Lower lobe of right lung (tissue), 2 donors: Measurements from ENCODE around the gene CDHR3. TPM values are rescaled to one million over a fixed set of nuclear protein-coding genes. Genes with fewer than 3 reads are reported as not detected.

ENCODE experiments used
- ATAC-seq, 2 donors: fragments of 200-7000 bp; cut with Tn5 transposase; one replicate each; pipeline ENCODE4 v1.9.1; 2020 to 2022; ENCODE audit warnings: mild to moderate bottlenecking in 2 of 2, moderate library complexity in 2 of 2
- DNase-seq: peaks from one replicate; pipeline ENCODE4 v3.0.0-alpha.2; 2020
- H3K27ac ChIP-seq: fragments of 200-600 bp; one replicate; pipeline ENCODE4 v1.8.0; 2022
- H3K27me3 ChIP-seq: fragments of 200-600 bp; one replicate; pipeline ENCODE4 v1.8.0; 2022; ENCODE audit warnings: low read depth
- H3K36me3 ChIP-seq: fragments of 200-600 bp; one replicate; pipeline ENCODE4 v1.8.0; 2022; ENCODE audit warnings: mild to moderate bottlenecking
- H3K4me1 ChIP-seq: fragments of 200-600 bp; one replicate; pipeline ENCODE4 v1.8.0; 2022
- H3K4me3 ChIP-seq: fragments of 200-600 bp; one replicate; pipeline ENCODE4 v1.8.0; 2022; ENCODE audit warnings: mild to moderate bottlenecking
- H3K9me3 ChIP-seq: fragments of 200-600 bp; one replicate; pipeline ENCODE4 v1.8.0; 2022
- CTCF ChIP-seq: fragments of 200-600 bp; IDR thresholded peaks from one replicate; pipeline ENCODE4 v1.8.0; 2022; ENCODE audit warnings: antibody characterized with exemption, mild to moderate bottlenecking
- intact Hi-C: fragments of 100-400 bp; cut with DNase I; formaldehyde crosslinking; loops from one replicate; pipeline ENCODE4 v1.11.0; 2022
- total RNA-seq: library from RNA; stranded (reverse); fragmentation: NEBNext Ultra II Directional; extraction: Animal tissue kit (Norgen Biotek cat#: 25700); gene quantifications from one replicate; pipeline ENCODE4 v1.2.1, GENCODE V29; 2021
- donor health status: DM: no; HTN: yes; CAD: no; lungs with severe emphysema.

The CDHR3 gene
- total RNA-seq, 1 donor from 2014 or later: 28.7 TPM

- DNase-seq (no peak), ATAC-seq (no peak)
- Histone ChIP-seq H3K4me3 (no peak overlapping the region), H3K27ac (no peak overlapping the region), H3K36me3 (no peaks in the 10 kb centered on the region), H3K27me3 (no peaks in the 10 kb centered on the region), H3K9me3 (no peaks in the 10 kb centered on the region), H3K4me1 (no peaks in the 10 kb centered on the region)
- intact Hi-C loops: no loop called here
- no peak for TF ChIP-seq CTCF
Observed at GRCh38 chr7:106016331-106016730, 53.3 kb downstream of the CDHR3 start.

GRCh38 chr7:106017657-106018056 is 54.6 kb downstream of the CDHR3 start:
- intact Hi-C loops: no loop called here
- ATAC-seq: no peak

GRCh38 chr7:106018566-106019469 is 55.8 kb downstream of the CDHR3 start:
- no peaks in the 10 kb centered on the region for H3K27me3 ChIP-seq
- H3K27ac ChIP-seq: no peak overlapping the region
- H3K4me3 ChIP-seq: no peak overlapping the region
- DNase-seq (no peak), ATAC-seq (no peak)
- no peaks in the 10 kb centered on the region for H3K36me3 ChIP-seq
- no peaks in the 10 kb centered on the region for H3K4me1 ChIP-seq
- intact Hi-C loops: no loop called here
- TF ChIP-seq CTCF: no peak
- H3K9me3 ChIP-seq: no peaks in the 10 kb centered on the region

More at GRCh38 chr7:106017657-106018056, 54.6 kb downstream of the CDHR3 start:
- H3K9me3 ChIP-seq: no peaks in the 10 kb centered on the region
- H3K27me3 ChIP-seq: no peaks in the 10 kb centered on the region
- no peak for DNase-seq
- H3K4me3 ChIP-seq: no peak overlapping the region
- H3K4me1 ChIP-seq: no peaks in the 10 kb centered on the region
- no peak overlapping the region for H3K27ac ChIP-seq
- H3K36me3 ChIP-seq: no peaks in the 10 kb centered on the region
- TF ChIP-seq CTCF: no peak

- H3K27me3 ChIP-seq: no peaks in the 10 kb centered on the region
- DNase-seq (no peak), ATAC-seq (no peak)
- H3K36me3 ChIP-seq: no peaks in the 10 kb centered on the region
- no peak overlapping the region for H3K27ac ChIP-seq
- H3K4me1 ChIP-seq: no peaks in the 10 kb centered on the region
- intact Hi-C loops: no loop called here
- H3K9me3 ChIP-seq: no peaks in the 10 kb centered on the region
- no peak overlapping the region for H3K4me3 ChIP-seq
- TF ChIP-seq CTCF: no peak
Observed at GRCh38 chr7:106019470-106019820, 56.4 kb downstream of the CDHR3 start.

- Histone ChIP-seq H3K27ac (no peak overlapping the region), H3K36me3 (no peaks in the 10 kb centered on the region), H3K4me3 (no peak overlapping the region), H3K27me3 (no peaks in the 10 kb centered on the region), H3K4me1 (no peaks in the 10 kb centered on the region), H3K9me3 (no peaks in the 10 kb centered on the region)
- no peak for TF ChIP-seq CTCF
- ATAC-seq (no peak), DNase-seq (no peak)
- intact Hi-C loops: no loop called here
Observed at GRCh38 chr7:106021151-106022067, 58.3 kb downstream of the CDHR3 start.
